ENCODE data around the gene TRIML1. TPM values are rescaled to one million over a fixed set of nuclear protein-coding genes. Genes with fewer than 3 reads are reported as not detected.

The TRIML1 gene
- not detected for total RNA-seq

GRCh38 chr4:188139141-188139540, at the start of gene TRIML1:
TRIML1 (plus strand) TSS chr4:188139441; CDS start chr4:188139559, 118 bp downstream.
- DNase-seq (ENCODE audit: low spot score in 2 of 2) = no peak
- no peak for FAIRE-seq

- no peak for FAIRE-seq
- no peak for DNase-seq (ENCODE audit: low spot score in 2 of 2)
These were observed 46.4 kb upstream of the TRIML1 start for GRCh38 chr4:188092824-188093223.

GRCh38 chr4:188106454-188106853, 32.8 kb upstream of the TRIML1 start:
- no peak for DNase-seq (ENCODE audit: low spot score in 2 of 2)
- no peak for FAIRE-seq

- no peak for DNase-seq (ENCODE audit: low spot score in 2 of 2)
- no peak for FAIRE-seq
These were observed 31.1 kb upstream of the TRIML1 start for GRCh38 chr4:188107931-188108843.

- DNase-seq (ENCODE audit: low spot score in 2 of 2) = no peak
- FAIRE-seq = no peak
These were observed 30.0 kb upstream of the TRIML1 start, which contains the start of gene TRIML2 for GRCh38 chr4:188109157-188109755. TRIML2 (minus strand) TSS chr4:188109603; CDS start chr4:188105368, 4,235 bp downstream.

- DNase-seq (ENCODE audit: low spot score in 2 of 2) (no peak), FAIRE-seq (no peak)
These were observed 29.2 kb upstream of the TRIML1 start for GRCh38 chr4:188110036-188110435.

GRCh38 chr4:188110741-188111471, 28.3 kb upstream of the TRIML1 start:
- FAIRE-seq (no peak), DNase-seq (ENCODE audit: low spot score in 2 of 2) (no peak)

GRCh38 chr4:188111955-188112354, 27.3 kb upstream of the TRIML1 start:
- FAIRE-seq = no peak
- DNase-seq (ENCODE audit: low spot score in 2 of 2) = no peak

- FAIRE-seq (no peak), DNase-seq (ENCODE audit: low spot score in 2 of 2) (no peak)
These were observed 26.1 kb upstream of the TRIML1 start for GRCh38 chr4:188113156-188113555.

- no peak for FAIRE-seq
- DNase-seq (ENCODE audit: low spot score in 2 of 2) = no peak
These were observed 21.5 kb upstream of the TRIML1 start for GRCh38 chr4:188117631-188118324.

GRCh38 chr4:188121530-188121929, 17.7 kb upstream of the TRIML1 start:
- no peak for FAIRE-seq
- DNase-seq (ENCODE audit: low spot score in 2 of 2) = no peak

GRCh38 chr4:188127214-188127874, 11.9 kb upstream of the TRIML1 start:
- no peak for FAIRE-seq
- no peak for DNase-seq (ENCODE audit: low spot score in 2 of 2)

- FAIRE-seq = no peak
These were observed 8.9 kb upstream of the TRIML1 start for GRCh38 chr4:188130355-188130754.

GRCh38 chr4:188132232-188132631, 7.0 kb upstream of the TRIML1 start:
- no peak for DNase-seq (ENCODE audit: low spot score in 2 of 2)
- FAIRE-seq = no peak

More at GRCh38 chr4:188130355-188130754, 8.9 kb upstream of the TRIML1 start:
- no peak for DNase-seq (ENCODE audit: low spot score in 2 of 2)

- FAIRE-seq = no peak
These were observed 1.0 kb upstream of the TRIML1 start for GRCh38 chr4:188138227-188138626.

GRCh38 chr4:188139671-188140070, 430 bp downstream of the TRIML1 start:
- DNase-seq (ENCODE audit: low spot score in 2 of 2) = no peak
- no peak for FAIRE-seq

More at GRCh38 chr4:188138227-188138626, 1.0 kb upstream of the TRIML1 start:
- DNase-seq (ENCODE audit: low spot score in 2 of 2) = no peak

GRCh38 chr4:188143731-188144130, 4.5 kb downstream of the TRIML1 start:
- DNase-seq (ENCODE audit: low spot score in 2 of 2) = no peak
- FAIRE-seq = no peak

GRCh38 chr4:188145601-188146000, 6.4 kb downstream of the TRIML1 start:
- DNase-seq (ENCODE audit: low spot score in 2 of 2) (no peak), FAIRE-seq (no peak)

GRCh38 chr4:188146618-188147017, 7.4 kb downstream of the TRIML1 start:
- DNase-seq (ENCODE audit: low spot score in 2 of 2) (no peak), FAIRE-seq (no peak)

GRCh38 chr4:188147176-188147575, 7.9 kb downstream of the TRIML1 start:
- DNase-seq (ENCODE audit: low spot score in 2 of 2) (no peak), FAIRE-seq (no peak)

Measured in frontal cortex (tissue), 4 donors.